HepG2 (cell line): ENCODE results near the gene GALNT1.

Experiments
- ATF1 ChIP-seq: IDR thresholded peaks from 2 replicates; pipeline ENCODE4 v1.6.1; 2016; ENCODE audit warnings: mild to moderate bottlenecking, control low read depth
- CTCF ChIP-seq: sonication (generic); formaldehyde crosslinking; IDR thresholded peaks from 2 replicates; pipeline ENCODE4 v1.5.0; 2020; ENCODE audit warnings: mild to moderate bottlenecking, missing genetic modification reagents, moderate library complexity
- ELF1 ChIP-seq: sonication (generic); formaldehyde crosslinking; IDR thresholded peaks from 2 replicates; pipeline ENCODE4 v1.4.0; 2020; ENCODE audit warnings: missing genetic modification reagents
- HNF4G ChIP-seq, 2 experiments: sonication (generic) in 1 of 2; formaldehyde crosslinking in 1 of 2; IDR thresholded peaks; 2 replicates each; pipeline versions ENCODE4 v1.4.0 to v1.6.1; 2011 to 2020; ENCODE audit warnings: borderline replicate concordance in 2 of 2, low read depth in 2 of 2, mild to moderate bottlenecking in 2 of 2, low read length in 1 of 2, missing genetic modification reagents in 1 of 2, moderate library complexity in 1 of 2
- ISL2 ChIP-seq: sonication (generic); formaldehyde crosslinking; IDR thresholded peaks from 2 replicates; pipeline ENCODE4 v1.5.0; 2020; ENCODE audit warnings: missing genetic modification reagents
- JUN ChIP-seq: sonication (generic); formaldehyde crosslinking; IDR thresholded peaks from 2 replicates; pipeline ENCODE4 v1.4.0; 2020; ENCODE audit warnings: mild to moderate bottlenecking, missing genetic modification reagents
- MXD4 ChIP-seq: IDR thresholded peaks from 2 replicates; pipeline ENCODE4 v1.6.1; 2016; ENCODE audit warnings: mild to moderate bottlenecking, missing biosample characterization, missing genetic modification reagents
- NCOA5 ChIP-seq: sonication (generic); formaldehyde crosslinking; IDR thresholded peaks from 2 replicates; pipeline ENCODE4 v1.4.0; 2020; ENCODE audit warnings: missing genetic modification reagents
- NFYC ChIP-seq: IDR thresholded peaks from 2 replicates; pipeline ENCODE4 v1.6.1; 2016; ENCODE audit warnings: missing genetic modification reagents, missing compliant biosample characterization
- NR3C1 ChIP-seq: sonication (generic); formaldehyde crosslinking; IDR thresholded peaks from 2 replicates; pipeline ENCODE4 v1.4.0; 2020; ENCODE audit warnings: missing genetic modification reagents
- POLR2AphosphoS5 ChIP-seq: IDR thresholded peaks from 2 replicates; pipeline ENCODE4 v1.6.1; 2012; ENCODE audit warnings: low read depth, low read length
- RBAK ChIP-seq: sonication (generic); formaldehyde crosslinking; IDR thresholded peaks from 2 replicates; pipeline ENCODE4 v1.5.1; 2020; ENCODE audit warnings: mild to moderate bottlenecking, missing genetic modification reagents
- ZNF121 ChIP-seq: sonication (generic); formaldehyde crosslinking; IDR thresholded peaks from 2 replicates; pipeline ENCODE4 v1.5.0; 2020; ENCODE audit warnings: mild to moderate bottlenecking, missing genetic modification reagents

GRCh38 chr18:35610089-35610488 lies 28.5 kb downstream of the GALNT1 start:
- no peak for TF ChIP-seq CTCF (CRISPR knock-in tag)
- TF ChIP-seq MXD4 (CRISPR knock-in tag): no peak
- no peak for TF ChIP-seq POLR2AphosphoS5
- no peak for TF ChIP-seq NFYC (CRISPR knock-in tag)
- TF ChIP-seq ATF1 (CRISPR knock-in tag): no peak
- no peak for TF ChIP-seq RBAK (CRISPR knock-in tag)
- no peak for TF ChIP-seq ELF1 (CRISPR knock-in tag)
- TF ChIP-seq NCOA5: no peak
- TF ChIP-seq HNF4G (IDR thresholded peaks at IDR 0.05; ENCODE audit: borderline replicate concordance, low read depth, low read length): no peak
- no peak for TF ChIP-seq HNF4G (CRISPR knock-in tag; IDR thresholded peaks at IDR 0.05; ENCODE audit: borderline replicate concordance, low read depth)
- no peak for TF ChIP-seq NR3C1
- TF ChIP-seq JUN: no peak
- TF ChIP-seq ISL2 (CRISPR knock-in tag): no peak
- no peak for TF ChIP-seq ZNF121 (CRISPR knock-in tag)
